ENCODE measurements around the gene MOV10L1.
A peak's percentile ranks its signal among the peaks of the same experiment; 100 is the strongest.

Gene MOV10L1

DNA sequence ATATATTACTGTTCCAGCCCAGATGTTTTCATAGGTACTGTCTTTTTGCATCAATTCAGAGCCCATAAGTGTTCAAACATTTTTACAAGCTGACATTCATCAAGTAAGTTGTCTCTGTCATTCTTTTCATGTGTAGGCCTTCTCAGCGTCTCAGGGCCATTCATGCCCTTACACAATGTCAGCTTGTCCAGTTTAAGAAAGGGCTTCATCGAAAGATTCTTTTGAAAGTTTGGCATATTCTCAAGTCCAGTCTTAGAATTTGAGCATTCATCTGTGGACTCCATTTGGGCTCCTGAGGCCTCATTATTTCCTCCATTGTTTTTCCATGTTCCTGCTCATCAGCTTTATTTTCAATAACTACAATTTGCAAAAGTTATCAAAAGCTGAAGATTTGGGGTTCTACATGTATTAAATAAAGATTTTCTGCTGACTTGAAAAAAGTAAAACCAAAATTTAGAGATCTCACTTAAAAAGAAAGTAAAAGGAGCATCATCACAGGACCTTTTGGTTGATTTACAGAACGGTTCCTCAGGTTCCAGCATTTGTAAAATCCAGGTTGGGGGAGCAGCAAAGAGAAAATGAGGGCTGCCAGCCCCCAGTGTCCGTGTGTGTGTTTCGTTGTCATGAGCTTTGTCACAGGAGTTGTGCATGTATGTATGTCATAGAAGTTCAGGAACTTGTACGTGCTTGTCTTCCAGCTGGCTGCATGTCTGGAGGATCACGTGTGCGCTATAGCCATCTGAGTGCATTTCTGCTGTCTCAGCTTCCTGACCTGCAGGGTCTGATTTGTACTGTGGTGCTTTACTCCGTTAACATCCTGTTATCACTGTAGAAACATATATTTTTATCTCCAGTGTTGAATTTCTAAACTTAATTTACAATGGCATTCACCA lies 15.6 kb downstream of the MOV10L1 start:
- no peak overlapping the region for H3K4me3 ChIP-seq (ENCODE audit: low read length)
- DNase-seq (ENCODE audit: low read depth): peak; percentile 90
- TF ChIP-seq, protein P1, sequence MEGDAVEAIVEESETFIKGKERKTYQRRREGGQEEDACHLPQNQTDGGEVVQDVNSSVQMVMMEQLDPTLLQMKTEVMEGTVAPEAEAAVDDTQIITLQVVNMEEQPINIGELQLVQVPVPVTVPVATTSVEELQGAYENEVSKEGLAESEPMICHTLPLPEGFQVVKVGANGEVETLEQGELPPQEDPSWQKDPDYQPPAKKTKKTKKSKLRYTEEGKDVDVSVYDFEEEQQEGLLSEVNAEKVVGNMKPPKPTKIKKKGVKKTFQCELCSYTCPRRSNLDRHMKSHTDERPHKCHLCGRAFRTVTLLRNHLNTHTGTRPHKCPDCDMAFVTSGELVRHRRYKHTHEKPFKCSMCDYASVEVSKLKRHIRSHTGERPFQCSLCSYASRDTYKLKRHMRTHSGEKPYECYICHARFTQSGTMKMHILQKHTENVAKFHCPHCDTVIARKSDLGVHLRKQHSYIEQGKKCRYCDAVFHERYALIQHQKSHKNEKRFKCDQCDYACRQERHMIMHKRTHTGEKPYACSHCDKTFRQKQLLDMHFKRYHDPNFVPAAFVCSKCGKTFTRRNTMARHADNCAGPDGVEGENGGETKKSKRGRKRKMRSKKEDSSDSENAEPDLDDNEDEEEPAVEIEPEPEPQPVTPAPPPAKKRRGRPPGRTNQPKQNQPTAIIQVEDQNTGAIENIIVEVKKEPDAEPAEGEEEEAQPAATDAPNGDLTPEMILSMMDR (IDR thresholded peaks at IDR 0.05; ENCODE audit: insufficient read depth, low read depth, low read length, missing control alignments): no peak

DNA sequence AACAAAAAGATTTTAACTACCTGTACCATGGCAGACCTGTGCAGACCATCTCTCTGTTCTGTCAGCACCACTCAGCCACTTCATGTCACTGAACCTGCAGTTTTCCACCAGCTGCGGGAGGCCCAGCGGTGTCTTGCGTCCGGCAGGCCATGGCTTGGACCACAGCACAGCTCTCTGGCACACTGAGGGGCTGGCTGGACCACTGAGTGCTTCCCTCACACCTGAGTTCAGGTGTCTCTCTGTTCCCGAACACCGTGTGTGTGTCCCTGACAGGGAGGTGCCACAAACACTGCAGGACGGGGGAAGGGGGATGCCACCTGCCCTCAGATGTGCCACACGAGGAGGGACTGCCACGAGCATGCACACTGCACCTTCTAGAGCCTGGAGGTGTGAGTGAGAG lies 17.7 kb downstream of the MOV10L1 start:
- TF ChIP-seq, protein P1 (IDR thresholded peaks at IDR 0.05; ENCODE audit: insufficient read depth, low read depth, low read length, missing control alignments): no peak
- no peak overlapping the region for H3K4me3 ChIP-seq (ENCODE audit: low read length)
- no peak for DNase-seq (ENCODE audit: low read depth)

DNA sequence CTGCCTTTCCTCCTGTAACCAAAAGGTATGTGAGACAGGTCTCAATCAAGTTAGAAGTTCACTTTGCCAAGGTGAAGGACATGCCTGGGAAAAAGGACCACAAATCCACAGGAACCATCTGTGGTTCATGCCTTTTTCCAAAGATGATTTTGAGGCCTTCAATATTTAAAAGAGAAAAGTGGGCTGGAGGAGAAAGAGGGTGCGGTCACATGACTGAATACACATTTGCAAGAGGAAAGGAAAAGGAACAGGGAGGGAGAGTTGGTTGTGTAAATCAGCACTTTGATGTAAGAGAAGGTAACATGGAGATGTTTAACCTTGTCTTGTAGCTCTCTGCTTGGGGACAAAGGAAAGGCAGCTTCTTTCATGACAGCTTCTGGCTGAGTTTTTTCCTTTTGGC lies 21.2 kb downstream of the MOV10L1 start:
- H3K4me3 ChIP-seq (ENCODE audit: low read length): no peak overlapping the region
- TF ChIP-seq, protein P1 (IDR thresholded peaks at IDR 0.05; ENCODE audit: insufficient read depth, low read depth, low read length, missing control alignments): no peak

DNA sequence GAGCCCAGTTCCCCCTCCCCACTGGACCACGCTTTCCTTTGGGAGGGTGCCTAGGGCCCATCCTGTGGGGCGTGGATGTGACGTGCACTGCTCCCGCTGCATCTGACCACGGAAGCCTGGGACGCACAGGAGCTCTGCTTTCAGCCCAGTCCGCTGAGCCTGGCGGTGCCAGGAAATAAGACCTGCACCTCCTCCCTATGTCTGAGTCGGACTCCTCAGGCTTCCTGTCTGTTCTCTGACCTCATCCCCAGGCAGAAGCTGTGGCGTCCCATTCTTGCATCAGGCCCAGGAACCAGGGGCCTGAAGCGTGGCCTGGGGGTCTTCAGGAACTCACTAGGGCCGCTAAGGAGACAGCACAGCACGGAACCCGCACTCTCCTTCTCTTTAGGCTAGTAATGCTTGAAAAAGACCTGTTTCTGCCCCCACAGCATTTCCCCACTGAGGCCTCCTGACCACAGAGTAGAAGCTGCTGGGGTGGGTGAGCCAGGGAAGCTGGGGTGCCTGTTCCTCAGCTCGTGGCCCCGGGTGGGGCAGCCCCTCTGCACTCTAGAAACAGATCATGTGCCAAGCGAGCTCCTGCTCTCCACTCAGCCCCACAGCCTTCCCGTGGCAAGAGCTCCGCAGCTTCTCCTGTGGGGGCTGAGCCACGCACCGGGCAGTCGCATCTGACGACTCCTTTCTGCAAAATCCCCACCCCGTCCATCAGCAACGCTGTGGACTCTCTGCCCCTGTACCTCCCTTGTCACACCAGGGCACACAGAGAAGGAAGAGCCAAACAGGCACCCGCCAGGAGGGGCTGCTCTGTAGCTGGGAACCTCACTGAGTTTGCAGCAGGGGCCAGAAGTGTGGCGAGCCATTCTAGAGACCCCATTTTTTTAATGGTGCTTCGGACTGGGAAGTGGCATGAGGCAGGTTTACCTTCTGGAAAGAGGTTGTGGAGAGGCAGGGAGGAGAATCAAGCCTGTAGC lies 22.6 kb downstream of the MOV10L1 start:
- TF ChIP-seq, protein P1 (IDR thresholded peaks at IDR 0.05; ENCODE audit: insufficient read depth, low read depth, low read length, missing control alignments): no peak
- H3K4me3 ChIP-seq (ENCODE audit: low read length): no peak overlapping the region
- DNase-seq (ENCODE audit: low read depth): peak; percentile 44

More for the DNA sequence above, 21.2 kb downstream of the MOV10L1 start:
- no peak for DNase-seq (ENCODE audit: low read depth)

DNA sequence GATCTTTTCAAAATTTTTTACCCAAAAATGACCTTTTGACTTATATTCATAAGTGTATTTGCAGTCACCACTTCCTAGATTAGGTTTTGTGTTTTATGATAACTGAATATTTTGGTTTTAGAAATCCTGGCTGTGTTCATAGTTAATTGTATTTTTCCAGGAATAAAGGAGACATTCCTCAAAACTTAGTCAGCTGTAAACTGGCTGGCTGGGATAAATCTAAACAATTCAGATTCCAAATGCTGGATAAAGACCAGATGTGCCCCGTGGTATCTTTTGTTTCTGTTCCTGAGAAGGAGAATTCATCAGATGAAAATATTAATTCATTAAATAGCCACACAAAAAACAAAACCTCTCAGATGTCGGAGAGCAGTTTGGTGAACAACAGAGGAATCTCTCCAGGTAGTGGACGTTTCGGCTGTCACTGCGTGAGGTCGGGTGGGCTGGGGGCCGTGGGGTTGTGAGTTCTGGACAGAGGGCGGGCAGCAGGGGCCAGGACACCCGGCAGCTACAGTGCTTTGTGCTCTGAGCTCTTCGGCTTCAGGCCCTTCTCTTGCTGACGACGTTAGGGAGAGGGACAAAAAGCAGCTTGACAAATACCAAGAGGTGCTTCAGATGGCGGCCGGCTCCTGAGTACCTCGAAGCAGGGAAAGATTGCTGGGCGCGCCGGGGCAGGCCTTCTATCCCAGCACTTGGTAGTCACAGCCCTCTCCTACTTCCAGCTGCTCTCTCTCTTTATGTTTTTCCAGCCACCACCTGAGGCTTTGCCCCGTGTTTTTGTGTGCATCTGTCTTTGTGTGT lies 24.6 kb downstream of the MOV10L1 start:
- H3K4me3 ChIP-seq (ENCODE audit: low read length): no peak overlapping the region
- TF ChIP-seq, protein P1 (IDR thresholded peaks at IDR 0.05; ENCODE audit: insufficient read depth, low read depth, low read length, missing control alignments): no peak
- DNase-seq (ENCODE audit: low read depth): peak; percentile 54

DNA sequence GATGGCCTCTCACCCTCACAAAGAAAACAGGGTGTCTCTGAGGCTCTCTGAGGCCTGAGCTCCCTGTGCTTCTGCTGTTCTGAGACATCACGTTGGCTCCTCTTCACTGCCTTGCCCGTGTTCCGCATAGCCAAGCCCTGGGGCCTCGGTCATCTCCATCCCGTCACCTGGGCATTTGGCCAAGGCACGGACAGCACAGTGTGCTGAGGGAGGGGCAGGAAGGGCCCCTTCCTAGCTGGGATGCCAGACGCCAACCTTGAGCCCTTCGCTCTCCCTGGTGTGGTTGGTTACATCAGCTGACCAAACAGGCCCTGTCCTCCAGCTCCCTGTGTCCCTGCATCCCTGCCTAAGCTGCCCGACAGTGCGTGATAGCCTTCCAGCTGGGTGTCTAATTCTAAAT lies 25.9 kb downstream of the MOV10L1 start:
- TF ChIP-seq, protein P1 (IDR thresholded peaks at IDR 0.05; ENCODE audit: insufficient read depth, low read depth, low read length, missing control alignments): no peak
- no peak for DNase-seq (ENCODE audit: low read depth)
- H3K4me3 ChIP-seq (ENCODE audit: low read length): no peak overlapping the region
